Peyer's patch (tissue), 4 donors: ENCODE data around the gene UTRN. TPM values are rescaled to one million over a fixed set of nuclear protein-coding genes. Genes with fewer than 3 reads are reported as not detected.

Experiments used
- DNase-seq, 3 donors: peaks; one replicate each; pipeline ENCODE4 v3.0.0-alpha.2; 2017 to 2019
- H3K27ac ChIP-seq, 4 donors: fragments of 200-600 bp; sonication (generic); one replicate each; pipeline ENCODE4 v1.5.1; 2016 to 2019
- H3K27me3 ChIP-seq, 2 donors: fragments of 200-600 bp; sonication (generic); one replicate each; pipeline ENCODE4 v1.5.1; 2019
- H3K36me3 ChIP-seq, 3 donors: fragments of 200-600 bp; sonication (generic); one replicate each; pipeline ENCODE4 v1.5.1; 2016 to 2019
- H3K4me1 ChIP-seq, 4 donors: fragments of 200-600 bp; sonication (generic); one replicate each; pipeline ENCODE4 v1.5.1; 2016 to 2019
- H3K4me3 ChIP-seq, 4 donors: fragments of 200-600 bp; sonication (generic); 1 replicate in 3 of 4; 2 replicates in 1 of 4; pipeline ENCODE4 v1.5.1; 2016 to 2019; ENCODE audit warnings: mild to moderate bottlenecking in 1 of 4
- H3K9me3 ChIP-seq, 4 donors: fragments of 200-600 bp; sonication (generic); one replicate each; pipeline ENCODE4 v1.5.1; 2016 to 2019; ENCODE audit warnings: mild to moderate bottlenecking in 1 of 4
- CTCF ChIP-seq, 6 experiments: fragments of 450-650 bp in 4 of 6; fragments of 200-600 bp in 2 of 6; sonication (generic) in 1 of 6; IDR thresholded peaks; one replicate each; pipeline ENCODE4 v1.5.1; 2017 to 2019; ENCODE audit warnings: antibody characterized with exemption in 6 of 6, mild to moderate bottlenecking in 3 of 6, moderate library complexity in 1 of 6
- POLR2A ChIP-seq, 2 donors: fragments of 450-650 bp; IDR thresholded peaks; one replicate each; pipeline ENCODE4 v1.5.1; 2017; ENCODE audit warnings: antibody characterized with exemption in 2 of 2, mild to moderate bottlenecking in 2 of 2, moderate library complexity in 2 of 2
- total RNA-seq, 4 donors: library from RNA; depleted of rRNA; stranded (reverse); fragments of >200 nt; gene quantifications; one replicate each; pipeline ENCODE4 v1.1.0, GENCODE V29; 2016

UTRN gene
- total RNA-seq, 4 donors from 2014 or later, result 61.1 to 579 (median 115) TPM

- peak overlapping the region in 1 of 4 donors; percentile 31 for H3K27ac ChIP-seq
- no peak overlapping the region for H3K4me3 ChIP-seq
- H3K9me3 ChIP-seq, result no peaks in the 10 kb centered on the region
- no peak for DNase-seq
- no peak for TF ChIP-seq CTCF (IDR thresholded peaks at IDR 0.05)
- TF ChIP-seq POLR2A (IDR thresholded peaks at IDR 0.05), result no peak
- peaks cover 0 to 5% (median 0%) of the 10 kb centered on the region in 4 donors for H3K4me1 ChIP-seq
- no peaks in the 10 kb centered on the region for H3K27me3 ChIP-seq
- no peaks in the 10 kb centered on the region for H3K36me3 ChIP-seq
Observed at GRCh38 chr6:144315226-144315980, 30.3 kb downstream of the UTRN start.

GRCh38 chr6:144315981-144316861, 31.1 kb downstream of the UTRN start:
- Histone ChIP-seq H3K27ac (no peak overlapping the region), H3K36me3 (no peaks in the 10 kb centered on the region), H3K4me1 (peaks cover 0 to 5% (median 0%) of the 10 kb centered on the region in 4 donors), H3K9me3 (no peaks in the 10 kb centered on the region), H3K4me3 (no peak overlapping the region), H3K27me3 (no peaks in the 10 kb centered on the region)
- no peak for TF ChIP-seq CTCF (IDR thresholded peaks at IDR 0.05)
- no peak for TF ChIP-seq POLR2A (IDR thresholded peaks at IDR 0.05)
- DNase-seq, result no peak

GRCh38 chr6:144316862-144317195, 31.7 kb downstream of the UTRN start:
- DNase-seq, result no peak
- no peak overlapping the region for H3K27ac ChIP-seq
- no peaks in the 10 kb centered on the region for H3K9me3 ChIP-seq
- no peaks in the 10 kb centered on the region for H3K27me3 ChIP-seq
- H3K36me3 ChIP-seq, result no peaks in the 10 kb centered on the region
- TF ChIP-seq POLR2A (IDR thresholded peaks at IDR 0.05) (no peak), CTCF (IDR thresholded peaks at IDR 0.05) (no peak)
- H3K4me3 ChIP-seq, result no peak overlapping the region
- peaks cover 0 to 5% (median 0%) of the 10 kb centered on the region in 4 donors for H3K4me1 ChIP-seq

GRCh38 chr6:144317736-144318135, 32.6 kb downstream of the UTRN start:
- H3K9me3 ChIP-seq, result no peaks in the 10 kb centered on the region
- no peaks in the 10 kb centered on the region for H3K27me3 ChIP-seq
- no peak for DNase-seq
- H3K27ac ChIP-seq, result no peak overlapping the region
- H3K4me3 ChIP-seq, result no peak overlapping the region
- no peaks in the 10 kb centered on the region for H3K36me3 ChIP-seq
- TF ChIP-seq POLR2A (IDR thresholded peaks at IDR 0.05) (no peak), CTCF (IDR thresholded peaks at IDR 0.05) (no peak)
- peaks cover 0 to 5% (median 0%) of the 10 kb centered on the region in 4 donors for H3K4me1 ChIP-seq

GRCh38 chr6:144319211-144319610, 34.1 kb downstream of the UTRN start:
- no peaks in the 10 kb centered on the region for H3K36me3 ChIP-seq
- H3K27ac ChIP-seq, result no peak overlapping the region
- peaks cover 0 to 4% (median 0%) of the 10 kb centered on the region in 4 donors for H3K4me1 ChIP-seq
- no peaks in the 10 kb centered on the region for H3K9me3 ChIP-seq
- no peak overlapping the region for H3K4me3 ChIP-seq
- no peaks in the 10 kb centered on the region for H3K27me3 ChIP-seq
- DNase-seq, result no peak
- no peak for TF ChIP-seq POLR2A (IDR thresholded peaks at IDR 0.05)
- no peak for TF ChIP-seq CTCF (IDR thresholded peaks at IDR 0.05)
